GM12864 (cell line): ENCODE measurements around the gene RAB5A.
"Not testable (repeated sequence)": the region's sequence is repeated elsewhere in the genome, so short reads cannot be mapped to it uniquely, and the experiment has no call there.

ENCODE experiments used
- DNase-seq: peaks from one replicate; pipeline ENCODE4 v3.0.0-alpha.2; 2011; ENCODE audit warnings: low read depth
- H3K4me3 ChIP-seq: 2 replicates; pipeline ENCODE4 v1.5.1; 2011; ENCODE audit warnings: mild to moderate bottlenecking, low read depth, low read length, control low read depth
- CTCF ChIP-seq: IDR thresholded peaks from 2 replicates; pipeline ENCODE4 v1.5.1; 2011; ENCODE audit warnings: low read depth, mild to moderate bottlenecking, moderate library complexity, low read length, control low read depth, inconsistent platforms; ENCODE audit errors: missing control alignments

RAB5A gene

GRCh38 chr3:20001932-20002331 lies 55.0 kb downstream of the RAB5A start:
- H3K4me3 ChIP-seq, result no peak overlapping the region
- TF ChIP-seq CTCF, result no peak
- no peak for DNase-seq

GRCh38 chr3:20007960-20008359 lies 61.1 kb downstream of the RAB5A start:
- no peak overlapping the region for H3K4me3 ChIP-seq
- DNase-seq, result no peak
- TF ChIP-seq CTCF, result no peak

- no peak for TF ChIP-seq CTCF
- no peak overlapping the region for H3K4me3 ChIP-seq
- DNase-seq, result no peak
These were observed 61.7 kb downstream of the RAB5A start for GRCh38 chr3:20008646-20009045.

- no peak for TF ChIP-seq CTCF
- no peak within 1 kb of the TSS for H3K4me3 ChIP-seq
- DNase-seq, result no peak
These were observed 65.3 kb downstream of the RAB5A start, which contains the start of gene PP2D1 for GRCh38 chr3:20012164-20012563. Gene PP2D1, minus strand, starts transcription at chr3:20012264. Its CDS starts 192 bp downstream, at chr3:20012072.

- no peak for DNase-seq
- TF ChIP-seq CTCF, result no peak
- no peak overlapping the region for H3K4me3 ChIP-seq
These were observed 66.5 kb downstream of the RAB5A start for GRCh38 chr3:20013396-20013795.

- TF ChIP-seq CTCF, result no peak
- DNase-seq, result no peak
- no peak overlapping the region for H3K4me3 ChIP-seq
These were observed 68.6 kb downstream of the RAB5A start for GRCh38 chr3:20015525-20015924.

GRCh38 chr3:20016076-20016475 lies 69.2 kb downstream of the RAB5A start:
- not testable (repeated sequence) for H3K4me3 ChIP-seq, DNase-seq
